Fibroblast of lung (primary cell): ENCODE results near the gene SDK1.

Experiments used
- EZH2 ChIP-seq: IDR thresholded peaks from 2 replicates; pipeline ENCODE4 v1.5.1; 2012; ENCODE audit warnings: low read length, control low read depth, mild to moderate bottlenecking; ENCODE audit errors: missing control alignments
- TF ChIP-seq, protein P1 (sequence below), 2 donors: IDR thresholded peaks in 1 of 2; conservative IDR thresholded peaks in 1 of 2; 1 replicate in 1 of 2; 2 replicates in 1 of 2; pipeline ENCODE4 v1.5.1; 2011 to 2012; ENCODE audit warnings: low read length in 2 of 2, control low read depth in 1 of 2, inconsistent platforms in 1 of 2, low read depth in 1 of 2, mild to moderate bottlenecking in 1 of 2

DNA sequence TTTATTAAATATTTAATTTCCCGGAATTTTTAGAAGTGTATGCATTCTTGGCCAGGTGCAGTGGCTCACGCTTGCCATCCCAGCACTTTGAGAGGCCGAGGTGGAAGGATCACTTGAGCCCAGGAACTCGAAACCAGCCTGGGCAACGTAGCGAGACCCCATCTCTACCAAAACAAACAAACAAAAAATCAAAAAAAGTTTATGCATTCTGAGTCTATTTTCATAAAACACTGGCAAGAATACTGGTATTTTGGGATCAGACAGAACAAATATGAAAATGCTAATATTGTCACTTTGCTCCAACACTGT lies 940.2 kb downstream of the SDK1 start:
- TF ChIP-seq, protein P1, sequence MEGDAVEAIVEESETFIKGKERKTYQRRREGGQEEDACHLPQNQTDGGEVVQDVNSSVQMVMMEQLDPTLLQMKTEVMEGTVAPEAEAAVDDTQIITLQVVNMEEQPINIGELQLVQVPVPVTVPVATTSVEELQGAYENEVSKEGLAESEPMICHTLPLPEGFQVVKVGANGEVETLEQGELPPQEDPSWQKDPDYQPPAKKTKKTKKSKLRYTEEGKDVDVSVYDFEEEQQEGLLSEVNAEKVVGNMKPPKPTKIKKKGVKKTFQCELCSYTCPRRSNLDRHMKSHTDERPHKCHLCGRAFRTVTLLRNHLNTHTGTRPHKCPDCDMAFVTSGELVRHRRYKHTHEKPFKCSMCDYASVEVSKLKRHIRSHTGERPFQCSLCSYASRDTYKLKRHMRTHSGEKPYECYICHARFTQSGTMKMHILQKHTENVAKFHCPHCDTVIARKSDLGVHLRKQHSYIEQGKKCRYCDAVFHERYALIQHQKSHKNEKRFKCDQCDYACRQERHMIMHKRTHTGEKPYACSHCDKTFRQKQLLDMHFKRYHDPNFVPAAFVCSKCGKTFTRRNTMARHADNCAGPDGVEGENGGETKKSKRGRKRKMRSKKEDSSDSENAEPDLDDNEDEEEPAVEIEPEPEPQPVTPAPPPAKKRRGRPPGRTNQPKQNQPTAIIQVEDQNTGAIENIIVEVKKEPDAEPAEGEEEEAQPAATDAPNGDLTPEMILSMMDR (conservative IDR thresholded peaks at IDR 0.05 in 1 of 2, IDR thresholded peaks at IDR 0.05 in 1 of 2; ENCODE audit: low read depth in 1 of 2, low read length in 2 of 2) = no peak
- TF ChIP-seq EZH2 = no peak
